RWPE2 (cell line): ENCODE data around the gene SENP6.

Source experiments
- ATAC-seq: fragments of 200-7000 bp; cut with Tn5 transposase; 3 replicates; pipeline ENCODE4 v1.9.1; 2021; ENCODE audit warnings: low read depth
- DNase-seq: peaks from one replicate; pipeline ENCODE4 v3.0.0-alpha.2; 2020; ENCODE audit warnings: low spot score
- H3K27ac ChIP-seq: fragments of 450-650 bp; 2 replicates; pipeline ENCODE4 v1.5.1; 2017; ENCODE audit warnings: mild to moderate bottlenecking; ENCODE audit not compliant: poor library complexity, severe bottlenecking
- H3K27me3 ChIP-seq: fragments of 250-450 bp; sonication (Bioruptor Pico); 2 replicates; pipeline ENCODE4 v1.5.1; 2021; ENCODE audit warnings: mild to moderate bottlenecking, moderate library complexity; ENCODE audit not compliant: insufficient read depth, poor library complexity, severe bottlenecking
- H3K36me3 ChIP-seq: fragments of 250-450 bp; sonication (Bioruptor Pico); 2 replicates; pipeline ENCODE4 v1.5.1; 2020; ENCODE audit warnings: low read depth, mild to moderate bottlenecking, moderate library complexity
- H3K4me1 ChIP-seq: fragments of 250-450 bp; sonication (Bioruptor Pico); 2 replicates; pipeline ENCODE4 v1.5.1; 2021; ENCODE audit warnings: mild to moderate bottlenecking, moderate library complexity; ENCODE audit not compliant: insufficient read depth, poor library complexity, severe bottlenecking
- H3K4me3 ChIP-seq: fragments of 250-450 bp; sonication (Bioruptor Pico); 2 replicates; pipeline ENCODE4 v1.5.1; 2021; ENCODE audit warnings: mild to moderate bottlenecking, moderate library complexity; ENCODE audit not compliant: severe bottlenecking
- H3K9me3 ChIP-seq: fragments of 250-450 bp; sonication (Bioruptor Pico); 2 replicates; pipeline ENCODE4 v1.5.1; 2021; ENCODE audit warnings: mild to moderate bottlenecking, moderate library complexity; ENCODE audit not compliant: severe bottlenecking
- TF ChIP-seq, protein P1 (sequence below): fragments of 450-650 bp; IDR thresholded peaks from one replicate; pipeline ENCODE4 v1.5.1; 2017; ENCODE audit warnings: mild to moderate bottlenecking, moderate library complexity; ENCODE audit not compliant: poor library complexity, severe bottlenecking

The SENP6 gene

DNA sequence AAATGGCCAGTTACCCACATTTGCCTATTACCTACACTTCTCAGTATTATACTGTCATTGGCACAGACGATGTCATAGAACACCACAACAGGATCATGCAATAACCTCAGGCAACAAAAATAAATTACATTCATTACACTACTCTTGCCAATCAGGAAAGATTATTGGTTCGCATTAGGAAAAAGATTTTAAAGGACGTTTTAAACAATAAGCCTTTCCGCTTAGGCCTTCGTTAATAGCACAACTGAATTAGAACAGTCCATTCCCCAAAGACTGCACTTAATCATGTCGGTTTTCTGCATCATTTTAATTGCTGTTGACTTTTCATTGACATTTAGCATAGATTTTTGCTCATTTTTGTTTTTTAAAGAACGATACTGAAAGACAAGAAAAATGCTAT lies 912 bp upstream of the SENP6 start:
- Histone ChIP-seq H3K27me3 (no peaks in the 10 kb centered on the region), H3K36me3 (peaks cover 5% of the 10 kb centered on the region; the same call in 1 of the 2 replicates), H3K4me1 (peaks cover 5% of the 10 kb centered on the region), H3K4me3 (no peak overlapping the region), H3K27ac (peak overlapping the region; percentile 77), H3K9me3 (no peaks in the 10 kb centered on the region)
- DNase-seq, result no peak
- TF ChIP-seq, protein P1, sequence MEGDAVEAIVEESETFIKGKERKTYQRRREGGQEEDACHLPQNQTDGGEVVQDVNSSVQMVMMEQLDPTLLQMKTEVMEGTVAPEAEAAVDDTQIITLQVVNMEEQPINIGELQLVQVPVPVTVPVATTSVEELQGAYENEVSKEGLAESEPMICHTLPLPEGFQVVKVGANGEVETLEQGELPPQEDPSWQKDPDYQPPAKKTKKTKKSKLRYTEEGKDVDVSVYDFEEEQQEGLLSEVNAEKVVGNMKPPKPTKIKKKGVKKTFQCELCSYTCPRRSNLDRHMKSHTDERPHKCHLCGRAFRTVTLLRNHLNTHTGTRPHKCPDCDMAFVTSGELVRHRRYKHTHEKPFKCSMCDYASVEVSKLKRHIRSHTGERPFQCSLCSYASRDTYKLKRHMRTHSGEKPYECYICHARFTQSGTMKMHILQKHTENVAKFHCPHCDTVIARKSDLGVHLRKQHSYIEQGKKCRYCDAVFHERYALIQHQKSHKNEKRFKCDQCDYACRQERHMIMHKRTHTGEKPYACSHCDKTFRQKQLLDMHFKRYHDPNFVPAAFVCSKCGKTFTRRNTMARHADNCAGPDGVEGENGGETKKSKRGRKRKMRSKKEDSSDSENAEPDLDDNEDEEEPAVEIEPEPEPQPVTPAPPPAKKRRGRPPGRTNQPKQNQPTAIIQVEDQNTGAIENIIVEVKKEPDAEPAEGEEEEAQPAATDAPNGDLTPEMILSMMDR, result no peak
- no peak for ATAC-seq

DNA sequence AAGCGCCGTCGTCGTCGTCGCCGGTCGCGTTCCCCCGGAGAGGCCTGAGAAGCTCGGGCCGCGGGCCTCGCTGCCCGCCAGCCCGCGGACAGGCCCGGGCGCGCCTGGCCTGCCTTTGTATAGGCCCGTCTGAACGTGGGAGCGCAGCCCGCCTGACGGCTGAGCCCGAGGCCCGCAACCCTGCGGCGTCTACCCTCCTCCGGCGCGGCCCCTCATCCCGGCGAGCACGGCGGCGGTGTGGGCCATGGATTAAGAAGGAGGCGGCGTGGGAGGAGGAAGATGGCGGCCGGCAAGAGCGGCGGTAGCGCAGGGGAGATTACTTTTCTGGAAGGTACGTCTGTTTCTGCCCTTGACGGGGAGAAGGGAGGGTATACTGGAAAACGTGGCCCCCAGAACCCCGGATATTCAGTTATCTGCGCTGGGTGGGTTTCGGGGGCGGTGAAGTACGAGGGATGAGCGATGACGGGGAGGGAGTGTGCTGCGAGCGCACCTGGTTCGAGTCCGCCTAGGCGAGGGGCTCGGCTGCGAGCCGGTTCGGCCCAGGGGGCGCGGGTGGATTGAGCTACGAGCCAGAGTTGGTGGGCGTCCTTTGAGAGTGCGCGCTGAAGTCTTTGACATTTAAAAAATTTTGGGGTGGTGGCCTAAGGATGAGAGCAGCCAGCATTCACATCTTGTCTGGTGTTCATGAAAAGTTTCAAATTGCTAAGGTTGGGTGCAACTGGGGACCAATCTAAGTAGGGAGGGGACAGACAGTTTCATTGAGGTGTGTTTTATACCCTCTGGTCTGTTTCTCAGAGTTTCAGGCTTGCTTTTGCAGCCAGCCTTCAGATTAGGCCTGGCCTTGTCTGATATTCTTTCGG lies 796 bp downstream of the SENP6 start:
- Histone ChIP-seq H3K9me3 (no peaks in the 10 kb centered on the region), H3K4me3 (peak overlapping the region; percentile 80), H3K36me3 (peaks cover 5% of the 10 kb centered on the region; the same call in 1 of the 2 replicates), H3K27me3 (no peaks in the 10 kb centered on the region), H3K4me1 (peaks cover 5% of the 10 kb centered on the region), H3K27ac (peak overlapping the region; percentile 77)
- peak; percentile 53 for ATAC-seq
- TF ChIP-seq, protein P1, result no peak
- DNase-seq, result no peak

- Histone ChIP-seq H3K4me3 (peak overlapping the region; percentile 80), H3K36me3 (peaks cover 11% of the 10 kb centered on the region; the same call in 1 of the 2 replicates), H3K4me1 (peaks cover 5% of the 10 kb centered on the region), H3K27ac (peak overlapping the region; percentile 77), H3K27me3 (no peaks in the 10 kb centered on the region), H3K9me3 (no peaks in the 10 kb centered on the region)
- TF ChIP-seq, protein P1, result no peak
- no peak for DNase-seq
- no peak for ATAC-seq
Measured at GRCh38 chr6:75603106-75603420, 1.4 kb downstream of the SENP6 start.

- Histone ChIP-seq H3K36me3 (peaks cover 11% of the 10 kb centered on the region; the same call in 1 of the 2 replicates), H3K4me3 (peak overlapping the region; percentile 80), H3K9me3 (no peaks in the 10 kb centered on the region), H3K27ac (no peak overlapping the region), H3K4me1 (peaks cover 6% of the 10 kb centered on the region), H3K27me3 (no peaks in the 10 kb centered on the region)
- no peak for ATAC-seq
- TF ChIP-seq, protein P1, result no peak
- DNase-seq, result no peak
Measured at GRCh38 chr6:75604294-75604693, 2.6 kb downstream of the SENP6 start.

- peaks cover 11% of the 10 kb centered on the region; the same call in 1 of the 2 replicates for H3K36me3 ChIP-seq
- ATAC-seq, result no peak
- H3K9me3 ChIP-seq, result no peaks in the 10 kb centered on the region
- TF ChIP-seq, protein P1, result no peak
- H3K4me3 ChIP-seq, result no peak overlapping the region
- H3K27ac ChIP-seq, result no peak overlapping the region
- H3K27me3 ChIP-seq, result no peaks in the 10 kb centered on the region
- DNase-seq, result no peak
- H3K4me1 ChIP-seq, result peaks cover 15% of the 10 kb centered on the region
Measured at GRCh38 chr6:75605635-75606034, 4.0 kb downstream of the SENP6 start.
